K562 (cell line): ENCODE data around the gene MTSS2. TPM values are rescaled to one million over a fixed set of nuclear protein-coding genes. Genes with fewer than 3 reads are reported as not detected.
A peak's percentile ranks its signal among the peaks of the same experiment; 100 is the strongest.

ENCODE experiments used
- ATF1 ChIP-seq, 2 experiments: fragments of 450-650 bp in 1 of 2; IDR thresholded peaks; 2 replicates each; pipeline ENCODE4 v1.6.1; 2016; ENCODE audit warnings: missing compliant biosample characterization in 1 of 2, missing genetic modification characterization in 1 of 2
- COPS2 ChIP-seq: fragments of 450-650 bp; conservative IDR thresholded peaks from 2 replicates; pipeline ENCODE4 v1.6.1; 2016; ENCODE audit warnings: mild to moderate bottlenecking, moderate library complexity
- CREM ChIP-seq: IDR thresholded peaks from 2 replicates; pipeline ENCODE4 v1.6.1; 2014; ENCODE audit warnings: antibody characterized with exemption, low read depth
- EHMT2 ChIP-seq: fragments of 450-650 bp; IDR thresholded peaks from 2 replicates; pipeline ENCODE4 v1.6.1; 2018; ENCODE audit warnings: antibody characterized with exemption
- FOSL1 ChIP-seq: fragments of 200-800 bp; sonication (Bioruptor generic); conservative IDR thresholded peaks from 2 replicates; pipeline ENCODE4 v1.6.1; 2016; ENCODE audit warnings: missing genetic modification characterization, missing compliant biosample characterization
- JUN ChIP-seq, 2 experiments: sonication (generic) in 1 of 2; formaldehyde crosslinking in 1 of 2; IDR thresholded peaks; 2 replicates each; pipeline versions ENCODE4 v1.6.1 to v1.8.0; 2012 to 2022; ENCODE audit warnings: borderline replicate concordance in 2 of 2, mild to moderate bottlenecking in 2 of 2, improper control_type of control experiment in 1 of 2, low read depth in 1 of 2, low read length in 1 of 2, missing genetic modification reagents in 1 of 2
- KLF16 ChIP-seq: IDR thresholded peaks from 2 replicates; pipeline ENCODE4 v1.6.1; 2016; ENCODE audit warnings: antibody characterized with exemption
- POLR2G ChIP-seq: fragments of 200-400 bp; formaldehyde crosslinking; IDR thresholded peaks from 2 replicates; pipeline ENCODE4 v1.6.1; 2017; ENCODE audit warnings: low read depth, mild to moderate bottlenecking, antibody characterized with exemption, low read length, moderate library complexity
- RAD21 ChIP-seq, 2 experiments: fragments of 250-450 bp in 1 of 2; fragments of 450-650 bp in 1 of 2; sonication (Bioruptor Pico) in 1 of 2; formaldehyde crosslinking in 1 of 2; IDR thresholded peaks in 1 of 2; conservative IDR thresholded peaks in 1 of 2; 2 replicates each; pipeline versions ENCODE4 v1.4.0 to v1.8.0; 2020 to 2022; ENCODE audit warnings: mild to moderate bottlenecking in 2 of 2, moderate library complexity in 1 of 2
- RAD51 ChIP-seq: fragments of 450-650 bp; IDR thresholded peaks from 2 replicates; pipeline ENCODE4 v1.7.1; 2016; ENCODE audit warnings: low read depth, mild to moderate bottlenecking, borderline replicate concordance
- RBFOX2 ChIP-seq: fragments of 200-400 bp; formaldehyde crosslinking; IDR thresholded peaks from 2 replicates; pipeline ENCODE4 v1.6.1; 2017; ENCODE audit warnings: low read depth, mild to moderate bottlenecking, low read length, moderate library complexity
- SMC3 ChIP-seq: conservative IDR thresholded peaks from 2 replicates; pipeline ENCODE4 v1.6.1; 2011; ENCODE audit warnings: low read depth, low read length, improper control_type of control experiment; ENCODE audit not compliant: insufficient read depth
- STAG1 ChIP-seq: sonication (generic); formaldehyde crosslinking; IDR thresholded peaks from 2 replicates; pipeline ENCODE4 v1.5.0; 2020; ENCODE audit warnings: missing genetic modification reagents, borderline replicate concordance
- TAF7 ChIP-seq: fragments of 450-650 bp; IDR thresholded peaks from 2 replicates; pipeline ENCODE4 v1.6.1; 2016; ENCODE audit warnings: missing genetic modification characterization, missing compliant biosample characterization
- polyA plus RNA-seq, 8 experiments: library from polyadenylated mRNA; depleted of rRNA in 4 of 8; stranded (reverse) in 5 of 8; unstranded in 3 of 8; fragments of >200 nt; fragmentation: Nextera tagmentation in 2 of 8; fragmentation: Illumina TruSeq in 1 of 8; extraction: Ambion mirVana in 2 of 8; extraction: Trizol in 1 of 8; gene quantifications; 2 replicates each; pipeline versions ENCODE4 v1.2.1 to v1.2.3, GENCODE V29; 2011 to 2014; ENCODE audit warnings: inconsistent platforms in 1 of 8, missing spikeins in 1 of 8
- total RNA-seq, 7 experiments: library from RNA; depleted of rRNA in 6 of 7; stranded (reverse); fragments of >200 nt in 6 of 7; fragmentation: Illumina TruSeq in 2 of 7; extraction: Trizol in 2 of 7; gene quantifications; 2 replicates each; pipeline versions ENCODE4 v1.2.1 to v1.2.3, GENCODE V29; 2011 to 2021; ENCODE audit warnings: low replicate concordance in 1 of 7
- TF ChIP-seq, protein P1 (sequence below): sonication (generic); IDR thresholded peaks from 2 replicates; pipeline ENCODE4 v1.6.1; 2016
- TF ChIP-seq, protein P2 (sequence below): IDR thresholded peaks from 2 replicates; pipeline ENCODE4 v1.6.1; 2014; ENCODE audit warnings: antibody characterized with exemption
- TF ChIP-seq, protein P3 (sequence below), 3 experiments: fragments of 200-800 bp in 1 of 3; sonication (Bioruptor generic) in 1 of 3; sonication (generic) in 1 of 3; formaldehyde crosslinking in 1 of 3; IDR thresholded peaks; 2 replicates each; pipeline versions ENCODE4 v1.6.1 to v1.8.0; 2016 to 2022; ENCODE audit warnings: mild to moderate bottlenecking in 2 of 3, missing compliant biosample characterization in 2 of 3, missing genetic modification characterization in 2 of 3, missing genetic modification reagents in 1 of 3
- TF ChIP-seq, protein P4 (sequence below): sonication (generic); formaldehyde crosslinking; IDR thresholded peaks from 2 replicates; pipeline ENCODE4 v1.8.1; 2022; ENCODE audit warnings: missing genetic modification reagents

The MTSS2 gene
- total and polyA plus RNA-seq, 9 of the 15 experiments (the other 6 are each of a cell fraction or from before 2014, with no cell fraction given), result 0.11 to 60.3 (median 16.9) TPM

DNA sequence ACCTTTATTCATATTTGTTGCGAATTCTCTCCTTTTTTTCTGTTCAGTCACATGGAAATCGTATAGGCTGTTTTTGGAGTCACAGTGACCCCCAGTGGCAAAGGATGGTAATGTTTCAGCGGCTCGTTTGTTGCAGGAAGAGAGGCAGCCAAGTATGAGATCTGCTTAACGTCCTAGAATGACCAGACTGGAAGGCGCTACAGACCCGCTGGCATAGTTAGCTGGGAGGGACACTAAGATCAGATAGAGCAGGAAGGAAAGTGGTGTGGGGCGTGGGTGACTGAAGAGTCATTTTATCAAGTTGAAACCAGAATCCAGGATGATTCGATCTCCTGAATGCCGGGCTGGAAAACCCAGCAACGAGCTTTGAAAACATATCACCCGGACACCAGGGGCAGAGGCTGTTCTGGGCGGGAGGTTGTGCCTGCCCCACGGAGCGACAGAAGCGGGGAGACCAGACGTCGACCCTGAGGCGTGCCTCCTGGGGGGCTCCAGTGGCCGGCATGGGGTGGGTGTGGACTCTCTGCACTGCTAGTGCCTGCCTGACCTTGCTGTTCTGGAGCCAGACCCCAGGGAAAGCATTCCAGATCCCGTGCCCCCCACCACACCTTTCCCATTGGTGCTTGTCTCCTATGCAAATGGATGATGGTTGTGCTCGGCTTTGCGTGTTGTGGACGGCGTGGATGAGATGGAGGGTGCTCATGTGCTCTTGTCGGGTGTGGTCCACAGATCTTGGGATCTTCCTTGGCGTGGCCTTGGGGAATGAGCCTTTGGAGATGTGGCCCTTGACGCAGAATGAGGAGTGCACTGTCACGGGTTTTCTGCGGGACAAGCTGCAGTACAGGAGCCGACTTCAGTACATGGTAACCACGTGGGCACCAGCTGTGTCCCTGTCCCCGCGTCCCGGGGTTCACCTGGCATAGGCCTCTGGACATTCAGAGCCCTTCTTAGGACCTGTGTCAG, 31.8 kb downstream of the MTSS2 start (continued):
- 0 out of 2 replicates have a peak, but pooled peaks have one; percentile 40 for TF ChIP-seq JUN (IDR thresholded peaks at IDR 0.05; ENCODE audit: borderline replicate concordance, low read depth, low read length)
- no peak for TF ChIP-seq JUN (CRISPR knock-in tag; IDR thresholded peaks at IDR 0.05; ENCODE audit: borderline replicate concordance)
- TF ChIP-seq STAG1, result peak; percentile 92
- peak; percentile 57; the same call in 1 of the 2 replicates for TF ChIP-seq RAD51
- TF ChIP-seq, protein P1, sequence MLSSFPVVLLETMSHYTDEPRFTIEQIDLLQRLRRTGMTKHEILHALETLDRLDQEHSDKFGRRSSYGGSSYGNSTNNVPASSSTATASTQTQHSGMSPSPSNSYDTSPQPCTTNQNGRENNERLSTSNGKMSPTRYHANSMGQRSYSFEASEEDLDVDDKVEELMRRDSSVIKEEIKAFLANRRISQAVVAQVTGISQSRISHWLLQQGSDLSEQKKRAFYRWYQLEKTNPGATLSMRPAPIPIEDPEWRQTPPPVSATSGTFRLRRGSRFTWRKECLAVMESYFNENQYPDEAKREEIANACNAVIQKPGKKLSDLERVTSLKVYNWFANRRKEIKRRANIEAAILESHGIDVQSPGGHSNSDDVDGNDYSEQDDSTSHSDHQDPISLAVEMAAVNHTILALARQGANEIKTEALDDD, result peak; percentile 74
- peak; percentile 46; the same call in 1 of the 2 replicates for TF ChIP-seq FOSL1
- TF ChIP-seq, protein P2, sequence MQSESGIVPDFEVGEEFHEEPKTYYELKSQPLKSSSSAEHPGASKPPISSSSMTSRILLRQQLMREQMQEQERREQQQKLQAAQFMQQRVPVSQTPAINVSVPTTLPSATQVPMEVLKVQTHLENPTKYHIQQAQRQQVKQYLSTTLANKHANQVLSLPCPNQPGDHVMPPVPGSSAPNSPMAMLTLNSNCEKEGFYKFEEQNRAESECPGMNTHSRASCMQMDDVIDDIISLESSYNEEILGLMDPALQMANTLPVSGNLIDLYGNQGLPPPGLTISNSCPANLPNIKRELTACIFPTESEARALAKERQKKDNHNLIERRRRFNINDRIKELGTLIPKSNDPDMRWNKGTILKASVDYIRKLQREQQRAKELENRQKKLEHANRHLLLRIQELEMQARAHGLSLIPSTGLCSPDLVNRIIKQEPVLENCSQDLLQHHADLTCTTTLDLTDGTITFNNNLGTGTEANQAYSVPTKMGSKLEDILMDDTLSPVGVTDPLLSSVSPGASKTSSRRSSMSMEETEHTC, result peak; percentile 50
- peak; percentile 55; the same call in 1 of the 2 replicates for TF ChIP-seq CREM
- TF ChIP-seq, protein P3, sequence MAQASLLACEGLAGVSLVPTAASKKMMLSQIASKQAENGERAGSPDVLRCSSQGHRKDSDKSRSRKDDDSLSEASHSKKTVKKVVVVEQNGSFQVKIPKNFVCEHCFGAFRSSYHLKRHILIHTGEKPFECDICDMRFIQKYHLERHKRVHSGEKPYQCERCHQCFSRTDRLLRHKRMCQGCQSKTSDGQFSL (CRISPR knock-in tag; IDR thresholded peaks at IDR 0.05), result 0 out of 2 replicates have a peak, but pooled peaks have one; percentile 58
- TF ChIP-seq, protein P3 (tag; IDR thresholded peaks at IDR 0.05), result no peak
- TF ChIP-seq, protein P4, sequence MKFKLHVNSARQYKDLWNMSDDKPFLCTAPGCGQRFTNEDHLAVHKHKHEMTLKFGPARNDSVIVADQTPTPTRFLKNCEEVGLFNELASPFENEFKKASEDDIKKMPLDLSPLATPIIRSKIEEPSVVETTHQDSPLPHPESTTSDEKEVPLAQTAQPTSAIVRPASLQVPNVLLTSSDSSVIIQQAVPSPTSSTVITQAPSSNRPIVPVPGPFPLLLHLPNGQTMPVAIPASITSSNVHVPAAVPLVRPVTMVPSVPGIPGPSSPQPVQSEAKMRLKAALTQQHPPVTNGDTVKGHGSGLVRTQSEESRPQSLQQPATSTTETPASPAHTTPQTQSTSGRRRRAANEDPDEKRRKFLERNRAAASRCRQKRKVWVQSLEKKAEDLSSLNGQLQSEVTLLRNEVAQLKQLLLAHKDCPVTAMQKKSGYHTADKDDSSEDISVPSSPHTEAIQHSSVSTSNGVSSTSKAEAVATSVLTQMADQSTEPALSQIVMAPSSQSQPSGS (CRISPR knock-in tag), result no peak
- peak; percentile 84 for TF ChIP-seq SMC3
- 0 out of 2 replicates have a peak, but pooled peaks have one; percentile 22 for TF ChIP-seq TAF7 (tag)
- peak; percentile 95 to 96 for TF ChIP-seq RAD21 (CRISPR knock-in tag; conservative IDR thresholded peaks at IDR 0.05 in 1 of 2, IDR thresholded peaks at IDR 0.05 in 1 of 2)
- TF ChIP-seq KLF16, result peak; percentile 52; the same call in 1 of the 2 replicates
- no peak for TF ChIP-seq ATF1 (CRISPR knock-in tag; IDR thresholded peaks at IDR 0.05)
- 0 out of 2 replicates have a peak, but pooled peaks have one; percentile 19 for TF ChIP-seq ATF1 (tag; IDR thresholded peaks at IDR 0.05)
- peak; percentile 38; the same call in 1 of the 2 replicates for TF ChIP-seq RBFOX2
- no peak for TF ChIP-seq EHMT2
- TF ChIP-seq POLR2G, result peak; percentile 38; the same call in 1 of the 2 replicates
- no peak for TF ChIP-seq COPS2
